HS-5 (cell line): ENCODE data around the gene MYH14.
"Not testable (repeated sequence)": the region's sequence is repeated elsewhere in the genome, so short reads cannot be mapped to it uniquely, and the experiment has no call there.

Experiments used
- DNase-seq: peaks from one replicate; pipeline ENCODE4 v3.0.0-alpha.2; 2012; ENCODE audit warnings: low read depth

The MYH14 gene

DNA sequence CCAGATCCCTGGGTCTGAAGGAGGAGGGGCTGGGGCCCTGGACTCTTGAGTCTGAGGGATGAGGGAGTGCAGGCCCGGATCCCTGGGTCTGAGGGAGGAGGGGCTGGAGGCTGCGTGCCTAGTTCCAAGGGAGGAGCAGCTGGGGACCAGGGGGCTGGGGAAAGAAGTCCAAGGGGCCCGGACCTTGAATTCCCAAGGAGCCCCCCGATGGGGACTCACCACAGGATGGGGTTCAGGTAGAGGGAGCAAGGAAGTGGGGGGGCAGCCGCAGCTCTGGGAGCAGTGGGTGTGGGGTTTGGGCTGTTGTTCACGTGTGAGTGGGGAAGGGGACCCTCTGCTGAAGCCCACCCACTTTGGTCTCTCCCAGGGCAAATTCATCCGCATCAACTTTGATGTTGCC lies 23.1 kb downstream of the MYH14 start:
- no peak for DNase-seq

DNA sequence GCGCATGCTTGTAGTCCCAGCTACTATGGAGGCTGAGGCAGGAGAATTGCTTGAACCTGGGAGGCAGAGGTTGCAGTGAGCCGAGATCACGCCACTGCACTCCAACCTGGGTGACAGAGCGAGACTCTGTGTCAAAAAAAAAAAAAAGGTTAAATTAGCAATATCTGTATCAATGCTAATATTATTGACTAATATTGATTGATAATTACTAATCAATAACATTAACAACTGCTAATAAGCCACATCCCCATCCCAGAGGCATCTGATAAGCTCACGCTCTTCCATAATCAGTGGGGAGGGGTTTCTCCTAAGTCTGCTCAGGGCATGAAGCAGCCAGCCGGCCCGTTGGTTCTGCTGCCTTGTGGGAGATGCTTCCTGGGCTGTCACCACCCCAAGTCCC lies 24.7 kb downstream of the MYH14 start:
- not testable (repeated sequence) for DNase-seq

DNA sequence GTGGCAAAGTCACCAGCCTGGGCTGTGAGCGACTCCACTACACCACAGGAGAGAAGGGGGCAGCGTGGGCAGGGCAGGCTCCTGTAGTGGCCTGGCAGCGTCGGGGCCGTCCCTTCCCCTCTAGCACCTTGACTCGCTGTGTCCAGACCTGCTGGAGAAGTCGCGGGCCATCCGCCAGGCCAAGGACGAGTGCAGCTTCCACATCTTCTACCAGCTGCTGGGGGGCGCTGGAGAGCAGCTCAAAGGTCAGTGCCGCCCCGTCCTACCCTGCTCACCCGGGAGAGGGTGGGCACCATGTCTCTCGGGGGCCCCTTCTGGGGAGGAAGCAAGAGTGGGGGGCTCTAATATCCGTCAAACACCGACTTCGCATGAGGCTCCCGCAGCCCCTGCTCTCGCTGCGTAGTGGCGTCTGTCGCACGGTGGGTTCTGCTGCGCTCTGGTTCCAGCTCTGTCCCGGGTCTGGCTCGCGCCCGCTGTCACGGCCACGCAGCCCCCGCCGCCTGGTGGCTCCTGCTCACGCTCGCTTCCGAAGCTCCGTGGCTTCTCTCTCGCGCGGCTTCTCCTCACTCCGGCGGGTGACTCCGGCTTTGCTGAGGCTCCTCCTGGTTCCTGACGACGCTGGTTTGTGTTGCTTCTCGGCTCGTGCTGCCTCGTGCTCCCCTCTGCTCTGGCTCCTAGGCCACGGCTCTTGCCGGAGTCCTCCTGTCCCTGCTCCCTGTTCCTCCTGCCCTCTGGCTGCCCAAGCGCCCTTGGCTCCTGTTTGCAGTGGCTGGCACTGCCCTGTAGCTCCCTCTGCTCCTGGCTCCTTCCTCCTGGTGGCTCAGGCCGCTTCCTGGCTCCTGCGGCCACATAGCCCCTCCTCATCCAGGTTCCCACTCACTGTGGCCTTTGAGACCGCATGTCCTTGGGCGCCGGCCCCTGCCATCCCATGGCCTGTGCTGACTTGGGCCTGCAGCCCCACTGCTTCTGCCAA lies 27.2 kb downstream of the MYH14 start:
- no peak for DNase-seq

- not testable (repeated sequence) for DNase-seq
These were observed 28.0 kb downstream of the MYH14 start for GRCh38 chr19:50231417-50231816.

GRCh38 chr19:50231821-50232220 lies 28.4 kb downstream of the MYH14 start:
- no peak for DNase-seq

DNA sequence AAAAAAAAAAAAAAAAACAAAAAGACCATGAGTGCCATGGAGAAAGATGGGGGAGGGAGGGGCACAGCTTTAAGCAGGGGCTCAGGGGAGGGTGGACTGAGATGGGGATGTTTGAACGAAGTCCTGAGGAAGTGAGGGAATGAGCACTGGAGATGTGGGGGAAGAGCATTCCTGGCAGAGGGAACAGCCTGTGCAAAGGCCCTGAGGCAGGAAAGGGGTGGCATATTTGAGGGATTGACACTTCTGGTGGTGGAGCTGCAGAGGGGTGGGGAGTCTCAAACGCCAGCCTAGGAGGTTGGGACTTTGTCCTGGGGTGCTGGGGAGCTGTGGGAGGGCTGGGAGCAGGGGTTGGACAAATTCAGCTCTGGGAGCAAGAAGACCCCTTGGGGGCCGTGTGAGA lies 29.2 kb downstream of the MYH14 start:
- no peak for DNase-seq

DNA sequence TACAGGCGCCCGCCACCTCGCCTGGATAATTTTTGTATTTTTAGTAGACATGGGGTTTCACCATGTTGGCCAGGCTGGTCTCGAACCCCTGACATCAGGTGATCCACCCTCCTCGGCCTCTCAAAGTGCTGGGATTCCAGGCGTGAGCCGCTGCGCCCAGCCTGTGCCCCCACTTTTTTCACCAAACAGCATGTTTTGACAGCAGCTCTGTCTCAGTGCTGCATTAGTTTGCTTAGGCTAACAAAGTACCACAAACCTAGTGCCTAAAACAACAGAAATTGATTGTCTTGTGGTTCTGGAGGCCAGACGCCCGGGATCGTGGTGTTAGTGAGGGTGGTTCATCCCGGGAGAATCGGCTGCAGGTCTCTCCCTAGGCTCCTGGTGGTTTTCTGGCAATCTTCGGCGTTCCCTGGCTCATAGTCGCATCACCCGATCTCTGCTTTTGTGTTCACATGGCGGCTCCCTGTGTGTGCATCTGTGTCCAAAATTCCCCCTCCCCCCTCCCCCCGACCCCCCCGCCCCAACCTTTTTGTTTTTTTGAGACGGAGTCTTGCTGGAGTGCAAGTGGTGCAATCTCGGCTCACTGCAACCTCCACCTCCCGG lies 30.0 kb downstream of the MYH14 start:
- no peak for DNase-seq

GRCh38 chr19:50237493-50237892 lies 34.1 kb downstream of the MYH14 start:
- DNase-seq = not testable (repeated sequence)

DNA sequence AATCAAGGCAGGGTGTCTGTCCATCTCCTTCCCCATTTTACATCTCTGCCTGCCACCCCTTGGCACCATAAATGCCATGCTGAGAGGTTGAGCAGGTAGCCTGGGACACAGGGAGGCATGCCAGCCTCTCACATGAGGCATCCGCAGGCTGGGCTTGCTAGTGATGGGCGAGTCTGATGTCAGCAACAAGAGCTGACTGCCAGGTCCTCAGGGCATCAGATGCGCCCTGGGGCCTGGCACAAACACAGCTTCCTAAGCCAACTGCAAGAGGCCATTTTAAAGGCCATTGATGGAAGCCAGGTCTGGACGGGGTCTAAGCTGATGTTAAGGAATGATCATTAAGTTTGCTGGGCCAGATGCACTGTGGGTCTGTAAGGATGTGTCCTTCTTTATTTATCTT lies 34.6 kb downstream of the MYH14 start:
- DNase-seq = no peak

DNA sequence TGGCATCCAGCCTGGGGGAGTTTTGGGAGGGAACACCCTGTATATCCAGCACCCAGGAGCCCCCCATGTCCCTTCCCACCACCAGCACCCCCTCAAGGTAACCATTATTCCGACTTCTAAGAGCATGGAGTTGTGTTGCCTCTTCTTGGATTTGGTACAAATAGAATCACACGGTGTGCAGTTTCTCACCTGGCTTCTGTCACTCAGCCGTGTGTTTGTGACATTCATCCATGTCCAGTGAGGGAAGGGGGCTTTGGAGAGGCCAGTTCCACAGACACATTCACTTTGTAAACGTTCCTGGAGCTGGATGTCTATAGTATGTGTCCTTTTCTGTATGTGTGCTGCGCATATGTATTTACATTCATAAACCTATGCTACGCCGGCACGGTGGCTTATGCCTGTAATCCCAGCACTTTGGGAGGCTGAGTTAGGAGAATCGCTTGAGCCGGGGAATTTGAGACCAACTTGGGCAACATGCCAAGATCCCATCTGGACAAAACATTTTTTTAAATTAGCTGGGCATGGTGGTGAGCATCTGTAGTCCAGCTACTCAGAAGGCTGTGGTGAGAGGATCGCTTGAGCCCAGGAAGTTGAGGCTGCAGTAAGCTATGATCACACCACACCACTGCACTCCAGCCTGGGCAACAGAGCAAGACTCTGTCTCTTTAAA lies 36.6 kb downstream of the MYH14 start:
- DNase-seq = no peak

GRCh38 chr19:50242581-50242980 lies 39.2 kb downstream of the MYH14 start:
- DNase-seq = peak; percentile 32

DNA sequence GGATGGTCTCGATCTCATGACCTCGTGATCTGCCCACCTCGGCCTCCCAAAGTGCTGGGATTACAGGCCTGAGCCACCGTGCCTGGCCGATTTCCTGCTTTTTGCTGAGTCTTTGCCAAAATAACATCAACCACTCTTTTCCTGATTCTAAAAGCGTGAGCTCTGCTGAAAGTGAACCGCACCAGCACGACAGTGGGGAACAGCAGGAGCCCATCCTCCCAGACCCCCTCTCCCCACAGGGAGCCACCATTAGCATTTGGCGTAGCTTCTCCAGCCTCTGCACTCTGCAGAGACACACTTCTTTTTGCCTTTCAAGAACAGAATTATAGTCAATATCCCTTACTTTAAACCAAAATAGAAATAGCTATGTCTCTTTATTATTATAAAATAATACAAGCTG lies 41.3 kb downstream of the MYH14 start:
- DNase-seq = no peak

DNA sequence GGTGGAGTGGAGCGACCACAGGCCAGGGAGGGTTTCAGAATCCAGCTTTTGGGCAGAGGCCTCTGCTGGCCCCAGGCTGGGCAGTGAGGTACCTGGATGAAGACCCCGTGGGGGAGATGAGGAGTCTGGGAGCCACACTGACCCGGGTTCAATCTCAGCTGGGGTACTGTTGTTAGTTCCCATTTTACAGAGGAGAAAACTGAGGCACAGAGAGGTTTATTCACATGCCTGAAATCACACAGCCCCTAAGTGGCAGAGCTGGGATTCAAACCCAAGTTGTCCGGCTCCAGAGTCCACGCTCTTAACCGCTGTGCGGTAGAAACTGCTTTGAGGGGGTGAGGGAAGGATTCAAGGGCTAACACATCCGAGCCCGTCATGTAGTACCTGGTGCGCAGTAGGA lies 45.0 kb downstream of the MYH14 start:
- DNase-seq = no peak

GRCh38 chr19:50248826-50249225 lies 45.4 kb downstream of the MYH14 start:
- DNase-seq = no peak

DNA sequence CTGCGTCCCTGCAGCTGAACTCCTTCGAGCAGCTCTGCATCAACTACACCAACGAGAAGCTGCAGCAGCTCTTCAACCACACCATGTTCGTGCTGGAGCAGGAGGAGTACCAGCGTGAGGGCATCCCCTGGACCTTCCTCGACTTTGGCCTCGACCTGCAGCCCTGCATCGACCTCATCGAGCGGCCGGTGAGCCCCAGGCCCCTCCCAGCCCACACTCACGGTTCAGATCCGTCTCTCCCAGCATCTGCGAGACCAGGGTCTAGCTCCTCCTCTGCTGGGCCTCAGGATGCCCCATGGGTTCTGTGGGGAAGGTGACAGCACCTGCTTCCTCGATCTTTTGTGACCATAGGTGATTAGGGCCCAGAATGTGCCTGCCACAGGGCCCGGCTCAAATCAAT lies 46.2 kb downstream of the MYH14 start:
- DNase-seq = no peak

GRCh38 chr19:50250450-50251136 lies 47.2 kb downstream of the MYH14 start:
- no peak for DNase-seq

- DNase-seq = no peak
These were observed 48.9 kb downstream of the MYH14 start for GRCh38 chr19:50252111-50252886.

GRCh38 chr19:50252887-50253268 lies 49.5 kb downstream of the MYH14 start:
- no peak for DNase-seq

DNA sequence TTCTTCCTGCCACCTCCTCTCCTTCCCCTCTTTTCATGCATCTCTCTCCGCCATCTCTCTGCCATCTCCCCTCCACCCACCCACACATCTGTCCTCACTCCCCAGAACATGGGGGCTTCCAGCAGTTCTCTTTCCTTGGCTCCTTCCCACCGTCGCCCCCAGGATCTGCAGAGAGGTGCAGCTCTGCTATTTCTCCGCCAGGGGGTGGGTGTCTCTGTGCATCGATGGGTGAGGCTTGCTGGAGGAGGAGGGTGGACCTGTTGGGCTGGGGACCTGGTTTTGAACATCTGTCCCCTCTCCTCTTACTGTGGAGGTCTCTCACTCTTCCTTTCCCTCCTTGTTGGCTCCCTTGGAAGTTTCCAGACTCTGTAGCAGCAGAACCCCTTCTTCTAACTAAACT lies 51.7 kb downstream of the MYH14 start:
- no peak for DNase-seq

- no peak for DNase-seq
These were observed 53.7 kb downstream of the MYH14 start for GRCh38 chr19:50257141-50257540.

DNA sequence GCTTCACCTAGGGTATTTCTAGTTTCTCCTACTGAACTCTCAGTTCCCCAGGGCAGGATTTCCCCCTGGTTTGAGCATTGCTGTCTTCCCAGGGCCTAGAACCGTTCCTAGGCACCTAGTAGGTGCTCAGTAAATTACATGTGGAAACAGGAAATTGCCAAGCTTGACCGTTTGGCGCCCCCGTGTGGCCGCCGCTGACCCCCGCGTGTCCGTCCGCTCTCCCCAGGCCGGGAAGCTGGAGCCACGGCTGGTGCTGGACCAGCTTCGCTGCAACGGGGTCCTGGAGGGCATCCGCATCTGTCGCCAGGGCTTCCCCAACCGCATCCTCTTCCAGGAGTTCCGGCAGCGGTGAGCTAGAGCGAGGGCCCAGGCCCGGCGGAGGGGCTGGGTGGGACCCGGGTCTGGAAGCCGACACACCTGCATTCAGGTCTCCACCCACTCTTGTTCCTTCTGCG lies 55.5 kb downstream of the MYH14 start:
- no peak for DNase-seq
